Measurements from ENCODE around the gene SOX13.

DNA sequence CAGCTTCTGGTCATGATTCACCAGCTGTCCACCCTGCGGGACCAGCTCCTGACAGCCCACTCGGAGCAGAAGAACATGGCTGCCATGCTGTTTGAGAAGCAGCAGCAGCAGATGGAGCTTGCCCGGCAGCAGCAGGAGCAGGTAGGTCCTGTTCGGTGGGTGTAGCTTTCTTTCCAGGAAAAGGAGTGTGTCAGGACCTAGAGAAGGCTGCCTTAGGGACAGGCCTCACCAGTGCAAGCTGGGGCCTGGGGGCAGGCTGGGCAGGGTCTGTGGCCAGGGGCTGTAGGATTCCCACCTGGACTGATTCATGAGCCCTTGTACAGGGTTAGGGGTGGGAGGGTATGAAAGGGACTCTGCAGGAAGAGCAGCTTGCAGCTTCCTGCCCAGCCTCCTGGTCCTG lies 43.6 kb downstream of the SOX13 start:
- TF ChIP-seq, protein P1, sequence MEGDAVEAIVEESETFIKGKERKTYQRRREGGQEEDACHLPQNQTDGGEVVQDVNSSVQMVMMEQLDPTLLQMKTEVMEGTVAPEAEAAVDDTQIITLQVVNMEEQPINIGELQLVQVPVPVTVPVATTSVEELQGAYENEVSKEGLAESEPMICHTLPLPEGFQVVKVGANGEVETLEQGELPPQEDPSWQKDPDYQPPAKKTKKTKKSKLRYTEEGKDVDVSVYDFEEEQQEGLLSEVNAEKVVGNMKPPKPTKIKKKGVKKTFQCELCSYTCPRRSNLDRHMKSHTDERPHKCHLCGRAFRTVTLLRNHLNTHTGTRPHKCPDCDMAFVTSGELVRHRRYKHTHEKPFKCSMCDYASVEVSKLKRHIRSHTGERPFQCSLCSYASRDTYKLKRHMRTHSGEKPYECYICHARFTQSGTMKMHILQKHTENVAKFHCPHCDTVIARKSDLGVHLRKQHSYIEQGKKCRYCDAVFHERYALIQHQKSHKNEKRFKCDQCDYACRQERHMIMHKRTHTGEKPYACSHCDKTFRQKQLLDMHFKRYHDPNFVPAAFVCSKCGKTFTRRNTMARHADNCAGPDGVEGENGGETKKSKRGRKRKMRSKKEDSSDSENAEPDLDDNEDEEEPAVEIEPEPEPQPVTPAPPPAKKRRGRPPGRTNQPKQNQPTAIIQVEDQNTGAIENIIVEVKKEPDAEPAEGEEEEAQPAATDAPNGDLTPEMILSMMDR (IDR thresholded peaks at IDR 0.05; ENCODE audit: insufficient read depth, low read length) = no peak
- TF ChIP-seq POLR2AphosphoS5 (IDR thresholded peaks at IDR 0.05; ENCODE audit: low read depth) (no peak), REST (IDR thresholded peaks at IDR 0.05; ENCODE audit: insufficient replicate concordance, low read depth) (no peak)
